T-helper 1 cell treated with Interleukin-12 subunit alpha and Interleukin-12 subunit beta and Interleukin-4 antibody, amounts not matched to agents 30 μg/mL and 1 μg/mL, for 36 hours (primary cell): ENCODE results near the gene BCL3.

Source experiments
- H3K27ac Mint-ChIP-seq: one replicate; pipeline ENCODE4 v1.8.0; 2021; ENCODE audit warnings: mild to moderate bottlenecking, mixed read lengths
- H3K27me3 Mint-ChIP-seq: one replicate; pipeline ENCODE4 v1.8.0; 2021; ENCODE audit warnings: low read depth, mixed read lengths
- H3K36me3 Mint-ChIP-seq: one replicate; pipeline ENCODE4 v1.8.0; 2021; ENCODE audit warnings: low read depth, mixed read lengths
- H3K4me1 Mint-ChIP-seq: one replicate; pipeline ENCODE4 v1.8.0; 2021; ENCODE audit warnings: low read depth, mixed read lengths
- H3K4me3 Mint-ChIP-seq: one replicate; pipeline ENCODE4 v1.8.0; 2021; ENCODE audit warnings: mild to moderate bottlenecking, moderate library complexity, mixed read lengths
- H3K9me3 Mint-ChIP-seq: one replicate; pipeline ENCODE4 v1.8.0; 2021; ENCODE audit warnings: mixed read lengths

Gene BCL3

DNA sequence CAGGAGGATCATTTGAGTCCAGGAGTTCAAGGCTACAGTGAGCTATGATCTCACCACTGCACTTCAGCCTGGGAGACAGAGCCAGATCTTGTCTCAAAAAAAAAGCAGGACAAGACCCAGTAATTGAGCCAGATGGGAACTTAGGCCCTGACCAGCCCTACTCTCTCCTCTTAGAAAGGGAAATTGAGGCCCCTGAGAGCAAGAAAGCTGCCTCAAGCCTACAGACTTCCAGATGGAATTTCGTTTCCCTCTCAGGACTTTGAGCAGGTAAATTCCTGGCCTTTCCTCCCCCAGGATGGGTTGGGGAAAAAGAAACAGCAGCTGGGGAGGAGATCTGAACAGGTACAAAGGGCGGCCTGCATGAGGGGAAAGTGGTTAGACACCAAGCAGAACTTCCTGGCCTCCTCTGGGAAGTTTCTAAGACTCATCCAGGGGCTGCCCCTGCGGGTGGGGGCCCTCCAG lies 3.6 kb upstream of the BCL3 start:
- no peak overlapping the region for H3K4me3 Mint-ChIP-seq
- H3K4me1 Mint-ChIP-seq = peaks cover 35% of the 10 kb centered on the region
- H3K27me3 Mint-ChIP-seq = no peaks in the 10 kb centered on the region
- no peaks in the 10 kb centered on the region for H3K9me3 Mint-ChIP-seq
- H3K36me3 Mint-ChIP-seq = peaks cover 10% of the 10 kb centered on the region
- H3K27ac Mint-ChIP-seq = no peak overlapping the region

DNA sequence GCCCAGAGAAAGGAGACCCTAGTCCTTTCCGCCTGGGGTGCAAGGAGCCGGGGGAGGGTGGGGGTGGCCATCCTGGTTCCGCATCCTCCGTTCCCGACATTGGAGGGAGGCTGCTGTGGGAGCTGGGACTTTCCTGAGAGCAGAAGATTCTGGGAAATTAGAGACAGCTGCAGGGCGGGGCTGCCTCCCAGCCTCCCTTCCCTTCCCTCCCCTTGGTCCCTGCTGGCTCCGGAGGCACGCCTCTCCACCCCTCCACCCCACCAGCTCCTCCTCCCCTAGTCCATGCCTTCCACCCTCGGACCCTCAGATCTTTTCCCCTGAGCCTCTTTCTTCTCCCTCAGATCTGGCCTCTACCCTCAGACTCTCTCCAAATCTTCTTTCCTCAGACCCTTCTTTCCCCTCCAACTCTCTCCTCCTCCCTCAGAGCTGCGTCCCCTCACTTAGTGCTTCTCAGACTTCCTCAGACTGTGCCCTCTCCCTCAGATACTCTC lies 3.1 kb upstream of the BCL3 start:
- Mint-ChIP-seq H3K27me3 (no peaks in the 10 kb centered on the region), H3K27ac (peak overlapping the region; percentile 72), H3K36me3 (peaks cover 15% of the 10 kb centered on the region), H3K4me3 (peak overlapping the region; percentile 53), H3K4me1 (peaks cover 33% of the 10 kb centered on the region), H3K9me3 (no peaks in the 10 kb centered on the region)

GRCh38 chr19:44745887-44746600 lies 2.5 kb upstream of the BCL3 start:
- H3K9me3 Mint-ChIP-seq = no peaks in the 10 kb centered on the region
- H3K36me3 Mint-ChIP-seq = peaks cover 21% of the 10 kb centered on the region
- H3K4me3 Mint-ChIP-seq = peak overlapping the region; percentile 56
- no peaks in the 10 kb centered on the region for H3K27me3 Mint-ChIP-seq
- H3K4me1 Mint-ChIP-seq = peaks cover 38% of the 10 kb centered on the region
- H3K27ac Mint-ChIP-seq = peak overlapping the region; percentile 72

DNA sequence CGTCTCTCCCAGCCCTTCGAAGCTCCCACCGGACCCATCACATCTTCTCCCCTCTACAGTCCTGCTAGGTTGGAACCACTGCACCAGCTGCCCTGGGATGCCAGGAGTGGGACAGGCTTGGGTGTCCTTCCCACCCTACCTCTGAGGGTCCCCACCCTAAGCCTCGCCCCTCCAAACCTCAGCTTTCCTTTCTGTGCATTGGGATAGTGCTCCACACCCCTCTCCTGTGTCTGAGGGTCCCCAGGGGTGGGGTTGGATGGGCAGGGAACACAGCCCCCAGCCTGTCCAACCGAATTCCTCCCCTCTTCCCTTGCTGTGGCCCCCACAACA lies 1.9 kb upstream of the BCL3 start:
- Mint-ChIP-seq H3K4me1 (peaks cover 40% of the 10 kb centered on the region), H3K36me3 (peaks cover 27% of the 10 kb centered on the region), H3K9me3 (no peaks in the 10 kb centered on the region), H3K4me3 (peak overlapping the region; percentile 95), H3K27me3 (no peaks in the 10 kb centered on the region), H3K27ac (peak overlapping the region; percentile 86)

DNA sequence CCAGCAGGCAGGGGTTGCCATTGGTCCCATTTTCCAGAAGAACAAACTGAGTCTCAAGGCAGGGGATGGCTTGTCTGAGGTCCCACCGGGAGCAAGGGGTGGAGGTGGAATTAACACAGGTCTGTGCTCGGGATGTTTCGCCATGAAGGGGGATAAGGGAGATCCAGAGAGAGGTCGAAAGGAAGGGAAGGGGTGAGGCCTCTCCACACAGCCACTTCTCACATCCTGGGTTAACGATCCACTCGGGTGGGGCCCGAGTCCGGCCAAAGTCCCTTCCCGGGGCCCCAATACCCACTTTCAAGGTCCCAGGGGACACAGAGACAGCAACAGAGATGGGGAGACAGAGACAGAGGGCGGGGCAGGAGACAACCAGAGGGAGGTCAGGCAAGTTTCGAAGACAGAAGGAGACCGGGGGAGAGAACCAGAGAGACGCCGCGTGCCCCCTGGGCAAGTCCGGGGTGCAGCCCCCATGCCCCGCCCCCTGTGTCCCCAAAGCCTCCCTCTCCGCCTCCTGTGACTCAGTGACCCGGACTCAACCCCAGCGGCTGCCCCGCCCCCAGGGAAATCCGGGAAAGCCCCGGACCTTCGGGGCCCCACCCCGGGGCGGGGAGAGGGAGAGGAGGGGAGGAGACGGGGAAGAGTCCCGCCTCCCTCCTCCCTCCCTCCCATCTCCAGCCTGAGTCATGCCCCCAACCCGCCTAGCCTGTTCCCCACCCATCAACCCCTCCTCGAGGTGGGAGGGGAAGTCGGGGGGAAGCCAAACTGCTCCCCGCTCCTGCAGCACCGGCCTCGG lies 1.4 kb upstream of the BCL3 start:
- peak overlapping the region; percentile 95 for H3K4me3 Mint-ChIP-seq
- H3K36me3 Mint-ChIP-seq = peaks cover 32% of the 10 kb centered on the region
- no peaks in the 10 kb centered on the region for H3K27me3 Mint-ChIP-seq
- H3K9me3 Mint-ChIP-seq = no peaks in the 10 kb centered on the region
- H3K27ac Mint-ChIP-seq = peak overlapping the region; percentile 94
- H3K4me1 Mint-ChIP-seq = peaks cover 42% of the 10 kb centered on the region

DNA sequence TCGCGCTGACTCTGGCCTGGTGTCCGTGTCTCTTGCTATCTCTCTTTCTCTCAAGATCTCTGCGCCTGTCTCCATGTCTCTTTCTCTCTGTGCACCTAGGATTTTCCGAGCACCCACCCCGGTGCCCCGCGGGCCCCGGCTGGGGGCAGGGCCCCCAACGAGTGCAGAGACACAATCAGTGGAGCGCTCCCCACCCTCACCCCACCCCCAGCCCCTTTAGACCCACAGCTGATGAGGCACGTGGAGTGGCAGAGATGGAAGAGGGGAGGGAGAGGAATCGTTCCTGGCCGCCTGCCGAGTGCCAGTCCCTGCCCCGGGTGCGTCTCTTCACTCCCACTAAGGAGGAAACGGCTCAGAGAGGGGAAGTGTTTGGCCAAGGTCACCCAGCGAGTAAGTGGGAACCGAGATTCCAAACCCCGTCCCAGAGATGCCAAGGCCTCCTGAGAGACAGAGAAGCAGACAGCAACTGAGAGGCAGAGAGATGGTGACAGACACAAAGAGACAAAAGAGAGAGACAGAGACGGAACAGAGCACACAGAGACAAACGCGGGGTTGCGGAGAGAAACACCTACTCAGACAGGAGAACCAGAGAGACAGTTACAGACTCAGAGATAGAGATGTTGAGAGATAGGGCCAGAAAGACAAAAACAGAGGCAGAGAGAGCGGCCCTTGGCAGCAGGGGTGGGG lies 626 bp upstream of the BCL3 start:
- peak overlapping the region; percentile 95 for H3K4me3 Mint-ChIP-seq
- H3K4me1 Mint-ChIP-seq = peaks cover 47% of the 10 kb centered on the region
- H3K9me3 Mint-ChIP-seq = no peaks in the 10 kb centered on the region
- H3K27ac Mint-ChIP-seq = peak overlapping the region; percentile 94
- peaks cover 40% of the 10 kb centered on the region for H3K36me3 Mint-ChIP-seq
- H3K27me3 Mint-ChIP-seq = no peaks in the 10 kb centered on the region

DNA sequence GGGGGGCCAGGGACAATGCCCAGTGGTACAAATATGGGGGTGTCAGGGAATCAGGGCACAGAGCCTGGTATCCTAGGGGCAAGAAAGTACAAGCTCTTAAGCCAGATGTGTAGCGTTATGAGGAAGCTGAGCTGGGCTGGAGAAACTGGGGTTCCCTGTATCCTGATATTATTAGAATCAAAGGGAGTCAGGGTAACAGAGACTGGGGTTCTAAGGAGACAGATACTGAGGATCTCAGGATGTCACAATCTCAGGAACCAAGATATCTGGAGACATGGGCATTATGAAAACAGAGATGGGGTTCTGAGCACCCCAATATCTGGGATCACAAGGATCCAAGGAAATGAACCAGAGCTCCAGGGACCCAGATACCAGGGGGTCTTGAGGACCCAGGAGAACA lies 784 bp downstream of the BCL3 start:
- H3K9me3 Mint-ChIP-seq = no peaks in the 10 kb centered on the region
- H3K4me1 Mint-ChIP-seq = peaks cover 54% of the 10 kb centered on the region
- H3K4me3 Mint-ChIP-seq = peak overlapping the region; percentile 97
- H3K27ac Mint-ChIP-seq = peak overlapping the region; percentile 88
- peaks cover 48% of the 10 kb centered on the region for H3K36me3 Mint-ChIP-seq
- no peaks in the 10 kb centered on the region for H3K27me3 Mint-ChIP-seq

DNA sequence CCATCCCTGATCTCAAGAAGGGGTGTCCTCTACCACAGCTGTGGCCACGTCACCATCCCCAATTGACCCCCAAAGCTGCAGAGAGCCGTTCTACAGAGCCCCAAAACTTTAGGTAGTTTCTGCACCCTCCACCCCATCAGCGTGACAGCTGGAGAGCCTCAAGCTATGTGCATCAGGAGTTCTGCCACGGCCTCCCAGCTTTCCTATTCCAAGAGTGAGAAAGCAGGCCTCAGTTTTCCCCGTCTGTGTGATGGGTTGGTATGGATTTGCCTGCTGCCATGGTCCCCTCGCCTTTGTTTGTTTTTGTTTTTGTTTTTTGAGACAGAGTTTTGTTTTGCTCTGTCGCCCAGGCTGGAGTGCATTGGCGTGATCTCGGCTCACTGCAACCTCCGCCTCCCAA lies 1.5 kb downstream of the BCL3 start:
- Mint-ChIP-seq H3K27me3 (no peaks in the 10 kb centered on the region), H3K4me3 (peak overlapping the region; percentile 97), H3K9me3 (no peaks in the 10 kb centered on the region), H3K27ac (peak overlapping the region; percentile 88), H3K4me1 (peaks cover 55% of the 10 kb centered on the region), H3K36me3 (peaks cover 52% of the 10 kb centered on the region)

DNA sequence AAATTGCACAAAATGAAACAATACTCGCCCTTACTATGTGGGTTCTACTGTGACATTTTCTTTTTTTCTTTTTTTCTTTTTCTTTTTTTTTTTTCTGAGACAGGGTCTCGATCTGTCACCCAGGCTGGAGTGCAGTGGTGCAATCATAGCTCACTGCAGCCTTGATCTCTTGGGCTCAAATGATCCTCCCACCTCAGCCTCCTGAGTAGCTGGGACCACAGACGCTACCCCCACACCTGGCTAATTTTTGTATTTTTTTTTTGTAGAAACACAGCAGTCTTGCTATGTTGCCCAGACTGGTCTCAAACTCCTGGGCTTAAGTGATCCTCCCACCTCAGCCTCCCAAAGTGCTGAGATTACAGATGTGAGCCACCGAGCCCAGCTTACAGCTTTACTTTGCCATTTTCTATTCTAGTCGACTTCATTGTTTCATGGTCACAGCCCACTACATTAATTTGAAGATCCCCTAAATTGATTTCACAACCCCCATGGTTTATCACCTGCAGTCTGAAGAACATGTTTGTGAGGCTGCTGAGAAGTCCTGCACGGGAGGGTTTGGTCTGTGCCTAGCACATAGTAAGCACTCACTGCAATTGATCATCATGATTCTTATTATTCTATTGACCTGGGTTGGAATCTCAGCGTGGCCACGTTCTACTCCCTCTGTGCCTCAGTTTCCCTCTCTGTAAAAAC lies 3.8 kb downstream of the BCL3 start:
- Mint-ChIP-seq H3K27ac (peak overlapping the region; percentile 92), H3K4me1 (peaks cover 44% of the 10 kb centered on the region), H3K36me3 (peaks cover 64% of the 10 kb centered on the region), H3K9me3 (no peaks in the 10 kb centered on the region), H3K4me3 (peak overlapping the region; percentile 97), H3K27me3 (no peaks in the 10 kb centered on the region)

DNA sequence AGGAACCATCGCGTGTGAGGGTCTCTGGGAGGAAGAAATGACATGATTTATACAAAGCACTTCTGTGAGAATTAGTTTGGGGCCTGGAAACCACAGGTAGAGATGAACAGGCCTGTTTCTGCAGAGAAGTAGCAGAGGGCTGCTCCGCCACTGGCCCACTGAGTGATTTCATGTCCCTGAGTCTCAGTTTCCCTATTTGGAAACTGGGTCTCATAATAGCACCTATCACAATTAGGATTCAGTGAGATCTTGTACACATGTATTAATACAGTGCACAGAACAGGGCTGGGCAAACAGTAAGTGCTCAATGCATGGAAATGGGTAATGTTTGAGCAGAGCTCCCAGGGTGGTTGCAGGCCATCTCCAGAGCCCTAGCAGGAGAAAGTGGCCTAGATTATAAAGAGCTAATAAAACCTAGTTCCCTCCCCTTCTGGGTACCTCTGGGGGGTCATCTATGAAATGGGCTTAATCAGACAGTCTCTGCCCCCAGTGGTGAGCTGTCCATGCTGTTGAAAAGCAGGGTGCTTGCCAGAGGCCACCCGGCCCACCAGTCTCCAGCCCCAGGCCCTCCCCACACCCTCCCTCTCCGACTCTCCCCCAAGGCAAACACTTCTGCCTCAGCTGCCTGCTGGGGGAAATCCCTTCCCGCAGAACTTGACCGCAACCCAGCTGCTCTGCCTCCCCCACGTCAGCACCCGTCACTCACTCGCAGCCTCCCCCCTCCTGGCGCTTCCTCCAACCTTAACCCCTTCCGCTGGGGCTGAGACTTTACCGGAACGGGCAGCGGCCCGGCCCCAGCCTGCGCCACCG lies 4.5 kb downstream of the BCL3 start:
- Mint-ChIP-seq H3K27me3 (no peaks in the 10 kb centered on the region), H3K9me3 (no peaks in the 10 kb centered on the region), H3K4me1 (peaks cover 45% of the 10 kb centered on the region), H3K36me3 (peaks cover 68% of the 10 kb centered on the region), H3K4me3 (peak overlapping the region; percentile 97), H3K27ac (peak overlapping the region; percentile 92)

DNA sequence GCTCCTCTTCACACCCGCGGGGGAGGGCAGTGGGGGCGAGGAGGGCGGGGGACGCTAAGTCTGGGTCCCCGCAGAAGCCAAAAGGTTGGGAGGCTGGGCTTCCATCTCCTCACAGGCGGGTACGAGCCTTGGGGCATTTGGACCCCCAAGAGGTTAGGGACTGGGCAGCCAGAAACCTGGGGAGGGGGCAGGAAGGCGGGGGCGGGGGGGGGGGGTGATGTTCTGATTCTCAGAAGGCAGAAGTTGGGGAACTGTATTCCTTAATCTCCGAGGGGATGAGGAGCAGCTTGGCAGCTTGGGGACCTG lies 5.1 kb downstream of the BCL3 start:
- Mint-ChIP-seq H3K9me3 (no peaks in the 10 kb centered on the region), H3K4me3 (peak overlapping the region; percentile 97), H3K27ac (peak overlapping the region; percentile 92), H3K27me3 (no peaks in the 10 kb centered on the region), H3K4me1 (peaks cover 46% of the 10 kb centered on the region), H3K36me3 (peaks cover 70% of the 10 kb centered on the region)

GRCh38 chr19:44753932-44754749 lies 5.6 kb downstream of the BCL3 start:
- H3K27me3 Mint-ChIP-seq = no peaks in the 10 kb centered on the region
- peaks cover 46% of the 10 kb centered on the region for H3K4me1 Mint-ChIP-seq
- H3K36me3 Mint-ChIP-seq = peaks cover 72% of the 10 kb centered on the region
- H3K9me3 Mint-ChIP-seq = no peaks in the 10 kb centered on the region
- peak overlapping the region; percentile 92 for H3K27ac Mint-ChIP-seq
- peak overlapping the region; percentile 97 for H3K4me3 Mint-ChIP-seq

DNA sequence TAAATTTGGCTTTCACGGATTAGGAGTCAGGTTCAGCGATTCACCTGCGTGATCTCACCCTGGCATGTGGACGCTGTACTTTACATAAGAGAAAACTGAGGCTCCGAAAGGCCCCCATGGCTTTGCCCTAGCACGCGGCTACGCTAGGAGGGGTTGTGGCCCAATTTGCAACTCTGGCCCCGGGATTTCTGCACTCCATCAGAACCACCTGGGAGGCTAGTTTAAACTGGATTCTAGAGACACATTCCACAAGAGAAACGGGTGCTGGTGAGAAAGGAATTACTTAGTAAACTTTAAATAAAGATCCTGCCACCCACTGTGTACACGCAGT lies 6.2 kb downstream of the BCL3 start:
- Mint-ChIP-seq H3K27me3 (no peaks in the 10 kb centered on the region), H3K4me3 (peak overlapping the region; percentile 97), H3K9me3 (no peaks in the 10 kb centered on the region), H3K36me3 (peaks cover 69% of the 10 kb centered on the region), H3K27ac (peak overlapping the region; percentile 92), H3K4me1 (peaks cover 47% of the 10 kb centered on the region)
